Activated naive CD8-positive, alpha-beta T cell (primary cell): ENCODE results near the gene CABP4.
"Not testable (repeated sequence)": the region's sequence is repeated elsewhere in the genome, so short reads cannot be mapped to it uniquely, and the experiment has no call there.

Experiments
- H3K27ac Mint-ChIP-seq: one replicate; pipeline ENCODE4 v1.8.0; 2021; ENCODE audit warnings: mixed read lengths
- H3K27me3 Mint-ChIP-seq: one replicate; pipeline ENCODE4 v1.8.0; 2021; ENCODE audit warnings: mixed read lengths
- H3K36me3 Mint-ChIP-seq: one replicate; pipeline ENCODE4 v1.8.0; 2021; ENCODE audit warnings: mixed read lengths
- H3K4me1 Mint-ChIP-seq: one replicate; pipeline ENCODE4 v1.8.0; 2021; ENCODE audit warnings: low read depth, mixed read lengths
- H3K4me3 Mint-ChIP-seq: one replicate; pipeline ENCODE4 v1.8.0; 2021; ENCODE audit warnings: mild to moderate bottlenecking, mixed read lengths
- H3K9me3 Mint-ChIP-seq: one replicate; pipeline ENCODE4 v1.8.0; 2021; ENCODE audit warnings: low read depth, mixed read lengths

The CABP4 gene

DNA sequence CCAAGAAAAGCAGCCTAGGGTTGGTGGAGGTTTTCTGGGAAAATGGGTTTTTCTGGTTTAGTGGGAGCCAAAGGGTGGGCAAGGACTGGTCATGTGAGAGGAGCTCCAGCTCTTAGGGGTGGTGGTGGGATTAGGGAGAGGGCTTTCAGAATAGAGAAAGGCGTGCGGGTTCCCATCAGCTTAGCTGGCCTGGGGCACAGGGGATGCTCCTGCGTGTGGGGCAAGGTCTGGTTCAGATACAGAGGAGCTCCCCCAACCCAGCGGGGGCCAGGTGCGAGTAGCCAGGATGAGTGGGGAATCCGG lies 13.3 kb downstream of the CABP4 start:
- Mint-ChIP-seq H3K4me1 (peaks cover 29% of the 10 kb centered on the region), H3K36me3 (no peaks in the 10 kb centered on the region), H3K9me3 (no peaks in the 10 kb centered on the region), H3K27me3 (no peaks in the 10 kb centered on the region), H3K4me3 (peak overlapping the region; percentile 90), H3K27ac (peak overlapping the region; percentile 88)

DNA sequence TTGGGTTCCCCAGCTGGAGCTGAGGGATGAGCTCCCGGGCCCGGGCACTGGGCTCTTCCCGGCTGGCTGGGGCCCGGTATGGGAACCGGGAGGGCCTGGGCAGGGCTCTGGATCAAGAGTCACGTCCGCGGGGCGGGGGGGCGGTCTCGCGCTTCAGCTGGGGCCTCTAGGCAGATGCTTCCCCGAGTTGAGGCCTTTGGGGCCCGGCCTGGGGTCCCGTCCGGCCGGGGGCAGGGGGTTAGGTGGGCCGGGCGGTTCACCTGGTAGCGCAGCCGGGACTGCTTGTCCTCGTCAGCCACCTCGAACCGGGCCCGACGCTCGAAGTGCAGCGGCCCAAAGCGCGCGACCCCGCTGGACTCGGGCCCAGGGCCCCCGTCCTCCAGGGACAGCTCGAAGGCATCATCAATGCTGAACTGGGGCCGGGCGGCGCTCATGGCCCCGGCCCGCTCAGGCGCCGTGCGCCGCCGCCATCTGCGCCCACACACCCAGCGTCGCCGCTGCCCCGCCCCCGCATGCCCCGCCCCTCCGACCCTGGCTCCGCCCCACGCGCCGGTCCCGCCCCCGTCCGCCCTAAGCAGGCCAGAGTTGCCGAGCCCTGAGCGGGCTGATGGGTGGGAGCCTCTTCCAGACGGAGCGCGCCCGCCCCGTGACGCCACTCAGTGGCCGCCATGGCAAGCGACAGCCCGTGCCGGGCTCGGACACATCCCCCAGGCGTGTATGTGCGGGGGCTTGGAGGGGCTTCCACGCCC lies 13.8 kb downstream of the CABP4 start, which contains the start of gene TMEM134:
TMEM134 (minus strand) TSS at position 493 of the 749 bp plus-strand sequence; CDS start at position 434, 59 bp downstream.
- Mint-ChIP-seq H3K9me3 (no peaks in the 10 kb centered on the region), H3K4me3 (peak within 1 kb of the TSS; percentile 90), H3K4me1 (peaks cover 26% of the 10 kb centered on the region), H3K27me3 (no peaks in the 10 kb centered on the region), H3K27ac (peak within 1 kb of the TSS; percentile 88), H3K36me3 (no peaks in the 10 kb centered on the region)

DNA sequence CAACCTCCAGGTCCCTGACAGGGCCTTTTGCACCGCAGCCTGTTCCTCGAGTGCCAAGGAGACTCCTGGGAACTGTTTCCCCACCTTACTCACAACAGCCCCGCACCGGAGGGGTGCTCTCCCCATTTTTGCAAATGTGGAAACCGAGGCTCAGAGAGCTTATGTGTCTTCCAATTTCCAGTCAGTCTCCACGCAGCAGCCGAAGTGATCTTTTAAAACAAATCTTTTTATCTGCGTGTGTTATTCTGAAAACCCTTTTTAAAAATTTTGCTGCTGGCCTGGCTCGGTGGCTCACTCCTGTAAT lies 14.3 kb downstream of the CABP4 start:
- Mint-ChIP-seq H3K36me3 (no peaks in the 10 kb centered on the region), H3K27me3 (no peaks in the 10 kb centered on the region), H3K4me3 (peak overlapping the region; percentile 77), H3K4me1 (peaks cover 21% of the 10 kb centered on the region), H3K9me3 (no peaks in the 10 kb centered on the region), H3K27ac (peak overlapping the region; percentile 64)

DNA sequence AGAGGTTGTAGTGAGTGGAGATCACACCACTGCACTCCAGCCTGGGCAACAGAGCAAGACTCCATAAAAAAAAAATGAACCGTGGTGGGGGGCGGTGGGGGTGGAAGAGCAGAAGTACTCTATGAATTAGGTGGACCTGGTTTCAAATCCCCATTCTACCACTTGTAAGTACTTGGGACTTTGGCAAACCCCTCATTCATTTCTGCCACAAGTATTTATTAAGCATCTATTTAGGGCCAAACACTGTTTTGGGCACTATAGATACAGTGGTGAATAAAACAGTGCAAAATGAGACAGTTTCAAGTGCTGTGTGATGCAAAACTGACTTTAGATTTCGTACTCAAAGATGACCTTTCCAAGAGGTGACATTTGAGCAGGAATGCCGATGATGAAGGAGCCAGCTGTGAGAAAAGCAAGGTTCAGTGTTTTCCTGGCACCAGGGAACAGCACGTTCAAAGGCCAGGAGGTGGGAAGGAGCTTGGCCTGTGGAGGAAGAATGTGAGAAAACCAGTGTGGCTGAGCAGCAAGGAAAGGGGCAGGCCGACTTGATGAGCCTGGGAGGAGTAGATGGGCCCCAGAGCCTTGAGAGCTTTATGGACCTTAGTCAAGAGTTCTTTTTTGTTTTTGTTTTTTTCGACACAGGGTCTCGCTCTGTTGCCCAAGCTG lies 15.3 kb downstream of the CABP4 start:
- H3K27me3 Mint-ChIP-seq, result no peaks in the 10 kb centered on the region
- peaks cover 17% of the 10 kb centered on the region for H3K4me1 Mint-ChIP-seq
- no peak overlapping the region for H3K27ac Mint-ChIP-seq
- H3K36me3 Mint-ChIP-seq, result no peaks in the 10 kb centered on the region
- no peaks in the 10 kb centered on the region for H3K9me3 Mint-ChIP-seq
- peak overlapping the region; percentile 77 for H3K4me3 Mint-ChIP-seq

DNA sequence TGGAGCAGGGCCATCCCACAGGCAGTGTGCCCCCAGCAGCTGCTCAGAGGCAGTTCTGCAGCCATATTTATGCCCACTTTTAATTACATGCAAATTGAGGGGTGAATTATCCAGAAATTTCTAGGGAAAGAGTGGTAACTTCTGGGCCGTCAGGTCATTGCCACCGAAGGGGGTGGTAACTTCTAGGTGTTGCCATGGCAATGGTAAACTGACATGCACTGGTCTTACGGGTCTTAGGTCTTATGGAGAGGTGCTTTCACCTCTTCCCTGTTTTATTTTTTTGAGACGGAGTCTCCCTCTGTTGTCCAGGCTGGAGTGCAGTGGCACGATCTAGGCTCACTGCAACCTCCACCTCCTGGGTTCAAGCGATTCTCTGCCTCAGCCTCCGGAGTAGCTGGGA lies 17.7 kb downstream of the CABP4 start:
- H3K4me3 Mint-ChIP-seq, result no peak overlapping the region
- H3K27me3 Mint-ChIP-seq, result no peaks in the 10 kb centered on the region
- H3K9me3 Mint-ChIP-seq, result no peaks in the 10 kb centered on the region

DNA sequence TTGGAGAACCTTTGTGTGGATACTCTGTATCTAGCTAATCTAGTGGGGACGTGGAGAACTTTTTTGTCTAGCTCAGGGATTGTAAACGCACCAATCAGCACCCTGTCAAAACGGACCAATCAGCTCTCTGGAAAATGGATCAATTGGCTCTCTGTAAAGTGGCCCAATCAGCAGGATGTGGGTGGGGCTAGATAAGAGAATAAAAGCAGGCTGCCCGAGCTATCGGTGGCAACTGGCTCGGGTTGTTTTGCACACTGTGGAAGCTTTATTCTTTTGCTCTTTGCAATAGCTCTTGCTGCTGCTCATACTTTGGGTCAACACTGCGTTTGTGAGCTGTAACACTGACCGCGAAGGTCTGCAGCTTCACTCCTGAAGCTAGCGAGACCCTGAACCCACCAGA lies 21.5 kb downstream of the CABP4 start:
- H3K4me1 Mint-ChIP-seq, H3K9me3 Mint-ChIP-seq, H3K27me3 Mint-ChIP-seq, H3K36me3 Mint-ChIP-seq, H3K27ac Mint-ChIP-seq, H3K4me3 Mint-ChIP-seq: not testable (repeated sequence)

More for the DNA sequence above, 17.7 kb downstream of the CABP4 start:
- Mint-ChIP-seq H3K4me1 (peaks cover 5% of the 10 kb centered on the region), H3K36me3 (no peaks in the 10 kb centered on the region), H3K27ac (no peak overlapping the region)

DNA sequence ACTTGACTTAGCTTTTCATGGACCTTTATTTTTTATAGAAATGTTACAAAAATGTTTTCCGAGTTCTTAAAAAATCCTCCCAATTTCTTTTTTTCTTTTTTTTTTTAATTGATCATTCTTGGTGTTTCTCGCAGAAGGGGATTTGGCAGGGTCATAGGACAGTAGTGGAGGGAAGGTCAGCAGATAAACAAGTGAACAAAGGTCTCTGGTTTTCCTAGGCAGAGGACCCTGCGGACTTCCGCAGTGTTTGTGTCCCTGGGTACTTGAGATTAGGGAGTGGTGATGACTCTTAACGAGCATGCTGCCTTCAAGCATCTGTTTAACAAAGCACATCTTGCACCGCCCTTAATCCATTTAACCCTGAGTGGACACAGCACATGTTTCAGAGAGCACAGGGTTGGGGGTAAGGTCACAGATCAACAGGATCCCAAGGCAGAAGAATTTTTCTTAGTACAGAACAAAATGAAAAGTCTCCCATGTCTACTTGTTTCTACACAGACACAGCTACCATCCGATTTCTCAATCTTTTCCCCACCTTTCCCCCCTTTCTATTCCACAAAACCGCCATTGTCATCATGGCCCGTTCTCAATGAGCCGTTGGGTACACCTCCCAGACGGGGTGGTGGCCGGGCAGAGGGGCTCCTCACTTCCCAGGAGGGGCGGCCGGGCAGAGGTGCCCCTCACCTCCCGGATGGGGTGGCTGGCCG lies 22.3 kb downstream of the CABP4 start:
- not testable (repeated sequence) for H3K9me3 Mint-ChIP-seq, H3K27me3 Mint-ChIP-seq, H3K4me3 Mint-ChIP-seq, H3K4me1 Mint-ChIP-seq, H3K27ac Mint-ChIP-seq, H3K36me3 Mint-ChIP-seq

DNA sequence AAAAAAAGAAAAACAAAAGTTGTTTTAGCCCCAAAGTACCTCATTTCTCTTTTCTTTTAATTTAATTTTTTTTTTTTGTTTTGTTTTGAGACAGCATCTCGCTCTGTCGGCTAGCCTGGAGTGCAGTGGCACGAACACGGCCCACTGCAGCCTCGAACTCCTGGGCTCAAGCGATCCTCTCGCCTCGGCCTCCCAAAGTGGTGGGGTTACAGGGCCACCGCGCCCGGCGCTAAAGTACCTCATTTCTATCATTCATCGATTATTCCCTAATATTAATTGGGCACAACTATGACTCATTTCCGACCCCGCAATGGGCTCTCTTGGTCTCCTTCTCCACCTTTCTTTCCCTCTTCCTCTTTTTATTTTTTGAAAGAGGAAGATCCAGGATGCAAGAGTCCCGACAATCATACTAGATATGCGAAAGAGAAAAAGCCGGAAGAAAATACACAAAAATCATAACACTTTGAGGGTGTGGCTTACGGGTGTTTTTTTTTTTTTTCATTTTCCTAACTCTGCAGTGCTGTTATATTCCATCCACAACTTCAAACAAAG lies 27.2 kb downstream of the CABP4 start:
- peak overlapping the region; percentile 99 for H3K27ac Mint-ChIP-seq
- no peaks in the 10 kb centered on the region for H3K9me3 Mint-ChIP-seq
- H3K4me1 Mint-ChIP-seq, result peaks cover 49% of the 10 kb centered on the region
- no peaks in the 10 kb centered on the region for H3K27me3 Mint-ChIP-seq
- peak overlapping the region; percentile 93 for H3K4me3 Mint-ChIP-seq
- H3K36me3 Mint-ChIP-seq, result no peaks in the 10 kb centered on the region

DNA sequence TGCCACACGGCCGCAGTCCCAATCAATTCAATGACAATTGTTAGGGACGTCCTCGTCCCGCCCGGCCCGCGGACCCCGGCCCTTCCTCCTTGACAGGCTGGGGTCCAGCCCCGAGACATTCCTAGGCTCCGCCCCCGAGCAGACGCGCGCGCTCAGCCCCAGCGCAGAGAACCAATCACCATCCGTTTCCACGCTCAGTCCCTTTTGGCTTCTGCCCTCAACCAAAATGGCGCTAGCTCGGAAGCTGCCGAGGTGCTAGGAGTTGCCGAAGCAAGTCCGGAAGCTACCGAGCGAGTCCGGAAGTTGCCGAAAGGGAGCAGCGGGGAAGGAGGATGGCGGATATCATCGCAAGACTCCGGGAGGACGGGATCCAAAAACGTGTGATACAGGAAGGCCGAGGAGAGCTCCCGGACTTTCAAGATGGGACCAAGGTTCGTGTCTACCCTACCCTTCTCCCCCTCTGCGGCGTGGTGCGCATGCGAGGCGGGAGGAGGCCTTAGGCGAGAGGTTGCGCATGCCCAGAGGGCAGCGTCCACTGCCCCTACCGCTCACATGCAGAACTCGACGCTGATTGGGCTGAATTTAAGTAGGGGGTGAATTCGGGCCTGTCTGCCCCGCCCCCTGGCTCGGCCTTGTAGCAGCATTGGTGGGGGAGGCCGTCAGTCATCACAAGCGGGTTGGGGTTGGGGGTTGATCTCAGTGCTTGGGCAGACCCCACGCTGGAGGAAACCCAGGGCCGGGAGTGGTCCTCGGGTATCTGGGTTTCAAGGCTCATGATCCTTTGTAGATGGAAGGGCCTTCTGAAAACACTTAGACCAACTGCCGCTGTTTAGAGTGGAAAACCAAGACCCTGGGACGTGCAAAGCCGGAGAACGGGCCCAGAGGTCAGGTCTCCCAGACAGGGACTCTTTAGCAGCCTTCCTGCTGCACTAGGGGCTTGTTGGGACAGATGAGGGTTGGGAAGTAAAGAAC lies 28.0 kb downstream of the CABP4 start, which contains the start of gene AIP:
AIP (plus strand) TSS at position 200 of the 972 bp plus-strand sequence; CDS start at position 333, 133 bp downstream.
- peaks cover 56% of the 10 kb centered on the region for H3K4me1 Mint-ChIP-seq
- peak within 1 kb of the TSS; percentile 93 for H3K4me3 Mint-ChIP-seq
- H3K27ac Mint-ChIP-seq, result peak within 1 kb of the TSS; percentile 99
- H3K9me3 Mint-ChIP-seq, result no peaks in the 10 kb centered on the region
- peaks cover 6% of the 10 kb centered on the region for H3K36me3 Mint-ChIP-seq
- H3K27me3 Mint-ChIP-seq, result no peaks in the 10 kb centered on the region

DNA sequence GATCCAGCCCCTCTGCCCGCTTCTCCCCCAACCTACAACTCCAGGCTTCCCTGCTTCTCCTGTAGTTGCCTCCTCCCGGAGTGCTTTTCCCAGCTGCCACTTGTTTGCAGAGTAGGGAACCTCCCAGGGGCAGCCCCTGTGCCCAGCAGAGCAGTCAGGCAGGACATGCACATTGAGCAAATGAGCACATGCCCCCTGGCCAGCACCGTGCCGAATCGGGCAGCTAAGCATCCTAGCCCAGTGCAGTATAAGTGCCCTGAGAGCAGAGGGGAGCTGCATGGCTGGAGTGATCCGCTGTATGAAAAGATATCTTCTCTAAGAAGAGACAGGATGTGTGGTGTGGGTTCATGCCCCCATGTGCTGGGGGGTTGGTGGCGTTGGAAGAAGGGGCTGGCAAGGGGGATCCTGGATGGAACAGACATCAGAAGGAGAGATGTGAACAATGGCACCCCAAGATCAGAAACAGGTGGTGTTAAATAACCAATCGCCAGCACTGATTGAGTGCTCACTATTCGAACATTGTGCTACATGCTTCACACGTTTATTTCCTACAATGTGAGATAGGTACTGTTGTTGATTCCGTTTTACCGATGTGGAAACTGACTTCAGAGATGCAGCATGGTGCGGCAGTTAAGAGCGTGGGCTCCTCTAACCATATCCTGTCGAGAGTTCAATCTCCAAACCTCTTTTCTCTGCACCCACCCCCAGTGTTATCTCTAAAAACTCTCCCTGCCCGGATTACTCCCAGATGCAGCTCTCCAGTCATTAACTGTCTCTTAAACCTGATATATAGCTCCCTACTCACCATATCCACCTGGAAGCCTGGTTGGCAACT lies 28.9 kb downstream of the CABP4 start:
- Mint-ChIP-seq H3K4me3 (peak overlapping the region; percentile 93), H3K27ac (peak overlapping the region; percentile 99), H3K27me3 (no peaks in the 10 kb centered on the region), H3K9me3 (no peaks in the 10 kb centered on the region), H3K4me1 (peaks cover 58% of the 10 kb centered on the region), H3K36me3 (peaks cover 6% of the 10 kb centered on the region)

DNA sequence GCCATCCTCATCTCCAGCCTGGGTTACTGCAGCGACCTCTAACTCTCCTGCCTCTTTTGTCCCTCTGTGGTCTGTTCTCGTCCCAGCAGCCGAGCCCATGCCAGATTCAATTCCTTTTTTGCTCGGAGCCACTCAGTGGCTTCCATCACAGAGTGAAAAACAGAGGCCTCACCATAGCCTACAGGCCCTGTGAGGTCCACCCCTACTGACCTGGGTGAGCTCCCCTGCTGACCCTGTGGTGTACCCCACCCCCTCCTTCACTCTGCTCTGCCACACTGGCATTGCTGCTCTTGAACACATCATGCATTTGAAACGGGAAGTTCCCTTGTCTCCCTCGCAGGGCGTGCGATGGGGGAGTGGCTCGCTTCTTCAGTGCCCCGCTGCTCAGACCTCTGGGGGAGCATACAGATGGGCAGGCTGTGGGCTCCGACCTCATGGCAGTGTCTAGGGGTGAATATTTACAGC lies 29.7 kb downstream of the CABP4 start:
- peaks cover 10% of the 10 kb centered on the region for H3K36me3 Mint-ChIP-seq
- peak overlapping the region; percentile 93 for H3K4me3 Mint-ChIP-seq
- H3K4me1 Mint-ChIP-seq, result peaks cover 62% of the 10 kb centered on the region
- H3K27me3 Mint-ChIP-seq, result no peaks in the 10 kb centered on the region
- peak overlapping the region; percentile 99 for H3K27ac Mint-ChIP-seq
- no peaks in the 10 kb centered on the region for H3K9me3 Mint-ChIP-seq

DNA sequence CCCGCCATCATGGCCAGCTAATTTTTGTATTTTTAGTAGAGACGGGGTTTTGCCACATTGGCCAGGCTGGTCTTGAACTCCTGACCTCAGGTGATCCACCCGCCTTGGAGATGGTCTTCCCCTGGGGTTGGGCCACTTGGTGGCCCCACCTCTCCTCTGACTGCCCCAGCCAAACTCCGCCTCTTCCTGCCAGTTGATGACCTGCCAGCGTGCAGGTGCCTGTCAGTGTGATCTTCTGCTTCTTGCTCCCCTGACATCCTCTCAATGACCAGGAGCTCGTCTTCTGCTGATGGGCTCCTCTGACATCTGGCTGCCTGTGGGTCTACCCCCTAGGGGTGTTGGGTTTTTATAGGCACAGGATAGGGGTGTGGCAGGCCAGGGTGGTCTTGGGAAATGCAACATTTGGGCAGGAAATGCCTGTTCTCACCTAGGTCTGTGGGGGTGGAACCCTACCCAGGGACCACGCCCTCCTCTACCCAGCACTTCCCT lies 30.8 kb downstream of the CABP4 start:
- H3K36me3 Mint-ChIP-seq, result peaks cover 10% of the 10 kb centered on the region
- peaks cover 63% of the 10 kb centered on the region for H3K4me1 Mint-ChIP-seq
- H3K27ac Mint-ChIP-seq, result peak overlapping the region; percentile 98
- H3K27me3 Mint-ChIP-seq, H3K9me3 Mint-ChIP-seq: not testable (repeated sequence)
- H3K4me3 Mint-ChIP-seq, result peak overlapping the region; percentile 81

DNA sequence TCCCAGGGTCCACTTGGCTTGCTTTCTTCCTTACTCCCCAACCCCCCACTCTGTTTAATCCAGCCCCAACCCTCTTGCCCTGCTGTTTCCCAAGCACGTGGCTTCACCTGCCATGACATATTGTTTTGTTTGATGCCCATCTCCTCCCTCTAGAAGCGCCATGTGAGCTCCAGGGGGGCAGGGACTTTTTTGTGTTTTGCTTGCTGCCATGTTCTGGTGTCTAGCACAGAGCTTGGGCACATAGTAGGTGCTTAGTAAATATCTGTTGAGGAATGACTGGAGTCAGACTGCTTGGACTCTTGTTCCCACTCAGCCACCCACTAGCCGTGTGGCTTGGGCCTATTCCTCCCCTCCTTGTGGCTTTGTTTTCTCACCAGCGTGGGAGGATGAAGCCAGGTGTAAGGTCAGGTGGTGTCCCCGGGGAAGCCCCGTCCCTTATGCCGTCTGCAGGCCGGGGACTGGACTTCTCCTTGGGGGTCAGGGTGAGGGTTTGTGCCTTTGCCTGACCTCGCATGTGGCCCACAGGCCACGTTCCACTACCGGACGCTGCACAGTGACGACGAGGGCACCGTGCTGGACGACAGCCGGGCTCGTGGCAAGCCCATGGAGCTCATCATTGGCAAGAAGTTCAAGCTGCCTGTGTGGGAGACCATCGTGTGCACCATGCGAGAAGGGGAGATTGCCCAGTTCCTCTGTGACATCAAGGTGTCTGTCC lies 31.5 kb downstream of the CABP4 start:
- Mint-ChIP-seq H3K9me3 (no peaks in the 10 kb centered on the region), H3K4me1 (peaks cover 63% of the 10 kb centered on the region), H3K4me3 (peak overlapping the region; percentile 81), H3K27ac (peak overlapping the region; percentile 98), H3K27me3 (no peaks in the 10 kb centered on the region), H3K36me3 (peaks cover 10% of the 10 kb centered on the region)
